ENCODE results near the gene PLCB1.

PLCB1 gene

GRCh38 chr20:8248051-8248450 is 116.0 kb downstream of the PLCB1 start:
- FAIRE-seq: no peak

- no peak for FAIRE-seq
Observed at GRCh38 chr20:8249634-8250033, 117.6 kb downstream of the PLCB1 start.

- no peak for FAIRE-seq
Observed at GRCh38 chr20:8250539-8251200, 118.6 kb downstream of the PLCB1 start.

- FAIRE-seq: no peak
Observed at GRCh38 chr20:8251201-8251575, 119.1 kb downstream of the PLCB1 start.

- FAIRE-seq: no peak
Observed at GRCh38 chr20:8254911-8255582, 123.0 kb downstream of the PLCB1 start.

- no peak for FAIRE-seq
Observed at GRCh38 chr20:8255945-8256632, 124.0 kb downstream of the PLCB1 start.

- FAIRE-seq: no peak
Observed at GRCh38 chr20:8260837-8261251, 128.8 kb downstream of the PLCB1 start.

GRCh38 chr20:8262721-8263120 is 130.7 kb downstream of the PLCB1 start:
- FAIRE-seq: no peak

- FAIRE-seq: no peak
Observed at GRCh38 chr20:8265588-8265987, 133.5 kb downstream of the PLCB1 start.

- no peak for FAIRE-seq
Observed at GRCh38 chr20:8267009-8267408, 134.9 kb downstream of the PLCB1 start.

- no peak for FAIRE-seq
Observed at GRCh38 chr20:8271727-8272126, 139.7 kb downstream of the PLCB1 start.

- FAIRE-seq: no peak
Observed at GRCh38 chr20:8272766-8273165, 140.7 kb downstream of the PLCB1 start.

- no peak for FAIRE-seq
Observed at GRCh38 chr20:8284902-8285301, 152.8 kb downstream of the PLCB1 start.

- no peak for FAIRE-seq
Observed at GRCh38 chr20:8287340-8287739, 155.3 kb downstream of the PLCB1 start.

- no peak for FAIRE-seq
Observed at GRCh38 chr20:8291200-8291599, 159.1 kb downstream of the PLCB1 start.

- FAIRE-seq: no peak
Observed at GRCh38 chr20:8291873-8292272, 159.8 kb downstream of the PLCB1 start.

GRCh38 chr20:8292793-8293192 is 160.7 kb downstream of the PLCB1 start:
- FAIRE-seq: no peak

- no peak for FAIRE-seq
Observed at GRCh38 chr20:8293750-8294149, 161.7 kb downstream of the PLCB1 start.

- FAIRE-seq: no peak
Observed at GRCh38 chr20:8296536-8296935, 164.5 kb downstream of the PLCB1 start.

GRCh38 chr20:8298426-8299043 is 166.5 kb downstream of the PLCB1 start:
- FAIRE-seq: no peak

- FAIRE-seq: no peak
Observed at GRCh38 chr20:8299921-8300320, 167.9 kb downstream of the PLCB1 start.

- no peak for FAIRE-seq
Observed at GRCh38 chr20:8301655-8302054, 169.6 kb downstream of the PLCB1 start.

- no peak for FAIRE-seq
Observed at GRCh38 chr20:8303651-8304050, 171.6 kb downstream of the PLCB1 start.
